Suprapubic skin (tissue), 4 donors: ENCODE results near the gene RPRD2. TPM values are rescaled to one million over a fixed set of nuclear protein-coding genes. Genes with fewer than 3 reads are reported as not detected.

Experiments
- DNase-seq, 2 donors: peaks; one replicate each; pipeline ENCODE4 v3.0.0-alpha.2; 2019; ENCODE audit warnings: low spot score in 2 of 2
- H3K27ac ChIP-seq: fragments of 200-600 bp; sonication (generic); one replicate; pipeline ENCODE4 v1.5.1; 2019
- H3K27me3 ChIP-seq: fragments of 200-600 bp; sonication (generic); one replicate; pipeline ENCODE4 v1.5.1; 2019
- H3K36me3 ChIP-seq: fragments of 200-600 bp; sonication (generic); one replicate; pipeline ENCODE4 v1.5.1; 2019
- H3K4me1 ChIP-seq: fragments of 200-600 bp; sonication (generic); one replicate; pipeline ENCODE4 v1.5.1; 2019
- H3K4me3 ChIP-seq: fragments of 200-600 bp; sonication (generic); one replicate; pipeline ENCODE4 v1.5.1; 2019; ENCODE audit warnings: mild to moderate bottlenecking
- H3K9me3 ChIP-seq: fragments of 200-600 bp; sonication (generic); one replicate; pipeline ENCODE4 v1.5.1; 2019
- EP300 ChIP-seq: sonication (generic); formaldehyde crosslinking; IDR thresholded peaks from one replicate; pipeline ENCODE4 v1.6.1; 2017; ENCODE audit warnings: antibody characterized with exemption
- POLR2A ChIP-seq, 2 donors: fragments of 450-650 bp; IDR thresholded peaks; one replicate each; pipeline ENCODE4 v1.6.1; 2017; ENCODE audit warnings: antibody characterized with exemption in 2 of 2, mild to moderate bottlenecking in 2 of 2, moderate library complexity in 2 of 2
- POLR2AphosphoS5 ChIP-seq, 3 donors: sonication (generic); formaldehyde crosslinking; IDR thresholded peaks; one replicate each; pipeline ENCODE4 v1.6.1; 2017; ENCODE audit warnings: antibody characterized with exemption in 3 of 3
- WGBS: methylation state at CpG from one replicate; pipeline ENCODE4 v1.1.5; 2018; 5-methylcytosine and 5-hydroxymethylcytosine counted together
- total RNA-seq, 4 donors: library from RNA; depleted of rRNA; stranded (reverse); fragments of >200 nt; gene quantifications; one replicate each; pipeline ENCODE4 v1.1.0, GENCODE V29; 2016
- TF ChIP-seq, protein P1 (sequence below), 2 donors: fragments of 200-600 bp in 1 of 2; fragments of 450-650 bp in 1 of 2; sonication (generic) in 1 of 2; IDR thresholded peaks; one replicate each; pipeline ENCODE4 v1.5.1; 2016 to 2019; ENCODE audit warnings: antibody characterized with exemption in 2 of 2, mild to moderate bottlenecking in 1 of 2, moderate library complexity in 1 of 2

Gene RPRD2
- total RNA-seq, 4 donors from 2014 or later = 22.2 to 39.0 (median 28.8) TPM

DNA sequence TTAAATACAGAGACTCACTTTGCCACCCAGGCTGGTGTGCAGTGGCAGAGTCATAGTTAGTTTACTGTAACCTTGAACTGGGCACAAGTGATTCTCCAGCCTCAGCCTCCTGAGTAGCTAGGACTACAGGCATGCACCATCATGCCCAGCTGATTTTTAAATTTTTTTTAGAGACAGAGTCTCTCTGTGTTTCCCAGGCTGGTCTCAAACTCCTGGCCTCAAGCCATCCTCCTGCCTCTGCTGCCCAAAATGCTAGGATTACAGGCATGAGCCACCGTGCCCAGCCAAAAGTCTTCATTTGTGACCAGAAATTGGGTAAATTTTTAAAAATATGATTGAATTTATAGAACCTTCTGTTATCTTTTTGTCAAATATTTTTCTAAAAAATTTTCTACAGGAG, 105.3 kb downstream of the RPRD2 start:
- DNase-seq = no peak
- no peaks in the 10 kb centered on the region for H3K27me3 ChIP-seq
- no peak overlapping the region for H3K27ac ChIP-seq
- H3K9me3 ChIP-seq = no peaks in the 10 kb centered on the region
- peaks cover 63% of the 10 kb centered on the region for H3K36me3 ChIP-seq
- 62% methylated on average over 1 of the region's 1 CpG for WGBS
- H3K4me1 ChIP-seq = no peaks in the 10 kb centered on the region
- no peak overlapping the region for H3K4me3 ChIP-seq
- TF ChIP-seq, protein P1, sequence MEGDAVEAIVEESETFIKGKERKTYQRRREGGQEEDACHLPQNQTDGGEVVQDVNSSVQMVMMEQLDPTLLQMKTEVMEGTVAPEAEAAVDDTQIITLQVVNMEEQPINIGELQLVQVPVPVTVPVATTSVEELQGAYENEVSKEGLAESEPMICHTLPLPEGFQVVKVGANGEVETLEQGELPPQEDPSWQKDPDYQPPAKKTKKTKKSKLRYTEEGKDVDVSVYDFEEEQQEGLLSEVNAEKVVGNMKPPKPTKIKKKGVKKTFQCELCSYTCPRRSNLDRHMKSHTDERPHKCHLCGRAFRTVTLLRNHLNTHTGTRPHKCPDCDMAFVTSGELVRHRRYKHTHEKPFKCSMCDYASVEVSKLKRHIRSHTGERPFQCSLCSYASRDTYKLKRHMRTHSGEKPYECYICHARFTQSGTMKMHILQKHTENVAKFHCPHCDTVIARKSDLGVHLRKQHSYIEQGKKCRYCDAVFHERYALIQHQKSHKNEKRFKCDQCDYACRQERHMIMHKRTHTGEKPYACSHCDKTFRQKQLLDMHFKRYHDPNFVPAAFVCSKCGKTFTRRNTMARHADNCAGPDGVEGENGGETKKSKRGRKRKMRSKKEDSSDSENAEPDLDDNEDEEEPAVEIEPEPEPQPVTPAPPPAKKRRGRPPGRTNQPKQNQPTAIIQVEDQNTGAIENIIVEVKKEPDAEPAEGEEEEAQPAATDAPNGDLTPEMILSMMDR (IDR thresholded peaks at IDR 0.05) = no peak
- no peak for TF ChIP-seq EP300
- TF ChIP-seq POLR2A (IDR thresholded peaks at IDR 0.05) = no peak
- no peak for TF ChIP-seq POLR2AphosphoS5 (IDR thresholded peaks at IDR 0.05)

DNA sequence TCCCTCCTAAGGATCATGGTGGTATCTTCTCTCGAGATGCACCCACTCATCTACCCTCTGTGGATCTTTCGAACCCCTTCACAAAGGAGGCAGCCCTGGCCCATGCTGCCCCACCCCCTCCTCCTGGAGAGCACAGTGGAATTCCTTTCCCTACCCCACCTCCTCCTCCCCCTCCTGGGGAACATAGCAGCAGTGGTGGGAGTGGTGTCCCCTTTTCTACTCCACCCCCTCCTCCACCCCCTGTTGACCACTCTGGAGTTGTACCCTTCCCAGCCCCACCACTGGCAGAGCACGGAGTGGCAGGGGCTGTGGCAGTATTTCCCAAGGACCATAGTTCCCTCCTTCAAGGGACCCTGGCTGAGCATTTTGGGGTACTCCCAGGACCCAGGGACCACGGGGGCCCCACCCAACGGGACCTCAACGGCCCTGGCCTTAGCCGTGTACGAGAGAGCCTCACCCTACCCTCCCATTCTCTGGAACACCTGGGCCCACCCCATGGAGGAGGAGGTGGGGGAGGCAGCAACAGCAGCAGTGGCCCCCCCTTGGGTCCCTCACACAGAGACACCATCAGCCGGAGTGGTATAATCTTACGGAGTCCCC, 108.8 kb downstream of the RPRD2 start:
- Histone ChIP-seq H3K4me3 (no peak overlapping the region), H3K27ac (no peak overlapping the region), H3K27me3 (no peaks in the 10 kb centered on the region), H3K4me1 (peaks cover 6% of the 10 kb centered on the region), H3K36me3 (peaks cover 44% of the 10 kb centered on the region), H3K9me3 (no peaks in the 10 kb centered on the region)
- 89% methylated on average over 5 of the region's 10 CpGs for WGBS
- no peak for DNase-seq
- TF ChIP-seq EP300 (no peak), POLR2AphosphoS5 (IDR thresholded peaks at IDR 0.05) (no peak), POLR2A (IDR thresholded peaks at IDR 0.05) (no peak)
- TF ChIP-seq, protein P1 (IDR thresholded peaks at IDR 0.05) = no peak

- H3K27me3 ChIP-seq = no peaks in the 10 kb centered on the region
- 82% methylated on average over 4 of the region's 4 CpGs for WGBS
- H3K4me1 ChIP-seq = peaks cover 9% of the 10 kb centered on the region
- H3K27ac ChIP-seq = no peak overlapping the region
- no peak for DNase-seq
- peaks cover 41% of the 10 kb centered on the region for H3K36me3 ChIP-seq
- no peak overlapping the region for H3K4me3 ChIP-seq
- H3K9me3 ChIP-seq = no peaks in the 10 kb centered on the region
- TF ChIP-seq, protein P1 (IDR thresholded peaks at IDR 0.05) = no peak
- TF ChIP-seq POLR2A (IDR thresholded peaks at IDR 0.05) (no peak), EP300 (no peak), POLR2AphosphoS5 (IDR thresholded peaks at IDR 0.05) (no peak)
Observed at GRCh38 chr1:150473659-150474058, 109.7 kb downstream of the RPRD2 start.

- peaks cover 9% of the 10 kb centered on the region for H3K4me1 ChIP-seq
- TF ChIP-seq, protein P1 (IDR thresholded peaks at IDR 0.05) = no peak
- TF ChIP-seq EP300 = no peak
- TF ChIP-seq POLR2AphosphoS5 (IDR thresholded peaks at IDR 0.05) = no peak
- no peak for TF ChIP-seq POLR2A (IDR thresholded peaks at IDR 0.05)
- H3K9me3 ChIP-seq = no peaks in the 10 kb centered on the region
- WGBS = 81% methylated on average over 4 of the region's 4 CpGs
- H3K4me3 ChIP-seq = no peak overlapping the region
- no peak for DNase-seq
- H3K36me3 ChIP-seq = peaks cover 36% of the 10 kb centered on the region
- no peaks in the 10 kb centered on the region for H3K27me3 ChIP-seq
- H3K27ac ChIP-seq = no peak overlapping the region
Observed at GRCh38 chr1:150474869-150475268, 110.9 kb downstream of the RPRD2 start.

DNA sequence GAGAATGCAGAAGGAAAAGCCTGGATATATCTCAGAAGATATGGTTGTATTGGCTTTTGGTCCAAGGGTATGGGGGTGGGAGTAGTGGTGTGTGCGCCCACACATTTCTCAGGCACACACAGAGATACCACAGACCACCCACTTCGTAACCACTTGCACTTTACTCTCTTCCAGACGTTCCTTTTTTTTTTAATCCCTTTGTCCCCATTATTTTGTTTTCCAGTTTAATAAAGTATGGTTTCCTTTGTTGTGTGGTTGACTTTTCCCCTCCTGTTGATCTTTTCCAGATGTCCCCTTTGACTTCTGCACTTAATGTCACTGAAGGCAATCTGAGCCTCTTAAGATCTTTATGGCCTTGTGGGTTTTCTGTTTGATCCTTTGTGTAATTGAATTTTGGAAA, 112.8 kb downstream of the RPRD2 start:
- 62% methylated on average over 3 of the region's 3 CpGs for WGBS
- H3K9me3 ChIP-seq = no peaks in the 10 kb centered on the region
- DNase-seq = no peak
- peaks cover 17% of the 10 kb centered on the region for H3K36me3 ChIP-seq
- TF ChIP-seq, protein P1 (IDR thresholded peaks at IDR 0.05) = no peak
- TF ChIP-seq EP300 (no peak), POLR2A (IDR thresholded peaks at IDR 0.05) (no peak), POLR2AphosphoS5 (IDR thresholded peaks at IDR 0.05) (no peak)
- H3K27ac ChIP-seq = no peak overlapping the region
- H3K4me3 ChIP-seq = no peak overlapping the region
- H3K27me3 ChIP-seq = no peaks in the 10 kb centered on the region
- peaks cover 9% of the 10 kb centered on the region for H3K4me1 ChIP-seq
